HCT116 (cell line): ENCODE results near the gene FAM89B. TPM values are rescaled to one million over a fixed set of nuclear protein-coding genes. Genes with fewer than 3 reads are reported as not detected.
A peak's percentile ranks its signal among the peaks of the same experiment; 100 is the strongest.

Experiments used
- ATAC-seq: fragments of 200-7000 bp; cut with Tn5 transposase; 2 replicates; pipeline ENCODE4 v1.9.1; 2020; ENCODE audit warnings: mild to moderate bottlenecking, moderate library complexity
- BruUV-seq: library from RNA; stranded (reverse); fragments of 400-500 nt; replicated peaks from 2 replicates; lab custom pipeline; 2021; lab: Mats Ljungman, UMichigan
- CTCF ChIA-PET: fragments of 300-600 bp; sonication (Branson Sonifier 250); formaldehyde crosslinking; loops from one replicate; lab custom pipeline; 2021; ENCODE audit warnings: antibody characterized with exemption; lab: Charles Lee
- POLR2A ChIA-PET: fragments of 300-600, 350-600 bp; sonication (Branson Sonifier 250); formaldehyde crosslinking; loops from one replicate; lab custom pipeline; 2021; ENCODE audit warnings: antibody characterized with exemption; lab: Charles Lee
- RAD21 ChIA-PET, 2 experiments: fragments of 300-600 bp; sonication (Branson Sonifier 250); formaldehyde crosslinking; loops; one replicate each; lab custom pipeline; 2023; ENCODE audit warnings: low total read pairs in 2 of 2; ENCODE audit not compliant: uncharacterized antibody in 2 of 2, unreplicated experiment in 2 of 2, low non-redundant PET in 1 of 2; lab: Charles Lee
- DNase-seq: peaks from one replicate; pipeline ENCODE4 v3.0.0-alpha.2; 2010; ENCODE audit warnings: low read depth, low spot score
- H2AFZ ChIP-seq: fragments of 200-600 bp; shearing (Covaris generic), sonication (generic); 2 replicates; pipeline ENCODE4 v1.6.1; 2017; ENCODE audit warnings: low read depth, mixed run types, mixed read lengths, antibody characterized with exemption, low read length; ENCODE audit not compliant: poor library complexity, severe bottlenecking
- H3K27ac ChIP-seq: 2 replicates; pipeline ENCODE4 v1.5.1; 2012; ENCODE audit warnings: low read depth, low read length
- H3K27me3 ChIP-seq: fragments of 200-600 bp; sonication (generic); 2 replicates; pipeline ENCODE4 v1.6.1; 2016; ENCODE audit warnings: mixed run types, low read length, mixed read lengths; ENCODE audit not compliant: insufficient read depth
- H3K36me3 ChIP-seq, 2 experiments: fragments of 200-500 bp in 1 of 2; fragments of 200-600 bp in 1 of 2; sonication (Bioruptor generic) in 1 of 2; sonication (generic) in 1 of 2; 2 replicates each; pipeline versions ENCODE4 v1.5.1 to v1.6.1; 2014 to 2016; ENCODE audit warnings: low read length in 2 of 2, inconsistent platforms in 1 of 2, mixed read lengths in 1 of 2, mixed run types in 1 of 2; ENCODE audit not compliant: insufficient read depth in 2 of 2, control insufficient read depth in 1 of 2
- H3K4me1 ChIP-seq, 2 experiments: fragments of 200-600 bp in 1 of 2; sonication (generic) in 1 of 2; 2 replicates each; pipeline versions ENCODE4 v1.5.1 to v1.6.1; 2012 to 2017; ENCODE audit warnings: low read length in 2 of 2, inconsistent platforms in 1 of 2, mild to moderate bottlenecking in 1 of 2, mixed read lengths in 1 of 2, mixed run types in 1 of 2, moderate library complexity in 1 of 2; ENCODE audit not compliant: insufficient read depth in 2 of 2, control insufficient read depth in 1 of 2
- H3K4me2 ChIP-seq: fragments of 200-600 bp; sonication (generic); 2 replicates; pipeline ENCODE4 v1.6.1; 2017; ENCODE audit warnings: mixed run types, low read length, mixed read lengths
- H3K4me3 ChIP-seq, 2 experiments: fragments of 200-600 bp in 1 of 2; sonication (generic) in 1 of 2; replicated peaks in 1 of 2; 2 replicates each; pipeline ENCODE4 v1.5.1; 2011 to 2016; ENCODE audit warnings: low read length in 2 of 2, control low read depth in 1 of 2, low read depth in 1 of 2, mild to moderate bottlenecking in 1 of 2, mixed read lengths in 1 of 2, mixed run types in 1 of 2
- H3K79me2 ChIP-seq: fragments of 200-600 bp; sonication (generic); 2 replicates; pipeline ENCODE4 v1.6.1; 2017; ENCODE audit warnings: mild to moderate bottlenecking, mixed run types, low read length, moderate library complexity, mixed read lengths; ENCODE audit not compliant: insufficient read depth
- H3K9ac ChIP-seq: fragments of 200-600 bp; sonication (generic); 2 replicates; pipeline ENCODE4 v1.6.1; 2016; ENCODE audit warnings: low read length, mixed read lengths
- H3K9me2 ChIP-seq: fragments of 200-600 bp; sonication (generic), shearing (Covaris generic); 2 replicates; pipeline ENCODE4 v1.6.1; 2017; ENCODE audit warnings: mixed run types, mild to moderate bottlenecking, moderate library complexity; ENCODE audit not compliant: insufficient read depth
- H3K9me3 ChIP-seq, 2 experiments: fragments of 200-500 bp in 1 of 2; fragments of 200-600 bp in 1 of 2; sonication (Bioruptor generic) in 1 of 2; sonication (generic) in 1 of 2; 2 replicates each; pipeline ENCODE4 v1.6.1; 2014 to 2017; ENCODE audit warnings: low read length in 2 of 2, mixed read lengths in 2 of 2, inconsistent platforms in 1 of 2, low read depth in 1 of 2, mild to moderate bottlenecking in 1 of 2, mixed run types in 1 of 2, moderate library complexity in 1 of 2; ENCODE audit not compliant: control insufficient read depth in 1 of 2, insufficient read depth in 1 of 2
- H4K20me1 ChIP-seq: fragments of 200-600 bp; sonication (generic), shearing (Covaris generic); 2 replicates; pipeline ENCODE4 v1.6.1; 2017; ENCODE audit warnings: mixed run types, mild to moderate bottlenecking, moderate library complexity; ENCODE audit not compliant: insufficient read depth
- CTCF ChIP-seq, 3 experiments: fragments of 200-600 bp in 1 of 3; sonication (generic) in 1 of 3; IDR thresholded peaks in 2 of 3; conservative IDR thresholded peaks in 1 of 3; 2 replicates each; pipeline ENCODE4 v1.5.1; 2012 to 2017; ENCODE audit warnings: low read depth in 2 of 3, low read length in 2 of 3, antibody characterized with exemption in 1 of 3, borderline replicate concordance in 1 of 3, control low read depth in 1 of 3, mild to moderate bottlenecking in 1 of 3, mixed read lengths in 1 of 3, mixed run types in 1 of 3, moderate library complexity in 1 of 3; ENCODE audit not compliant: insufficient read depth in 1 of 3
- ELF1 ChIP-seq: IDR thresholded peaks from 2 replicates; pipeline ENCODE4 v1.6.1; 2012; ENCODE audit warnings: low read depth, borderline replicate concordance
- EZH2 ChIP-seq: fragments of 200-600 bp; sonication (generic); IDR thresholded peaks from 2 replicates; pipeline ENCODE4 v1.6.1; 2017; ENCODE audit warnings: antibody characterized with exemption, mixed run types
- FOSL1 ChIP-seq: IDR thresholded peaks from 2 replicates; pipeline ENCODE4 v1.6.1; 2012; ENCODE audit warnings: low read depth
- JUND ChIP-seq: IDR thresholded peaks from 2 replicates; pipeline ENCODE4 v1.6.1; 2012
- POLR2AphosphoS5 ChIP-seq: IDR thresholded peaks from 2 replicates; pipeline ENCODE4 v1.6.1; 2011; ENCODE audit warnings: mild to moderate bottlenecking, low read depth, low read length, moderate library complexity
- RAD21 ChIP-seq: IDR thresholded peaks from 2 replicates; pipeline ENCODE4 v1.6.1; 2012; ENCODE audit warnings: low read depth, mild to moderate bottlenecking
- SIN3A ChIP-seq: IDR thresholded peaks from 2 replicates; pipeline ENCODE4 v1.6.1; 2012; ENCODE audit warnings: low read depth
- SRF ChIP-seq: IDR thresholded peaks from 2 replicates; pipeline ENCODE4 v1.6.1; 2012; ENCODE audit warnings: low read depth
- TCF7L2 ChIP-seq: IDR thresholded peaks from 2 replicates; pipeline ENCODE4 v1.7.0; 2011; ENCODE audit warnings: borderline replicate concordance, inconsistent platforms; ENCODE audit not compliant: insufficient read depth, insufficient read length; ENCODE audit errors: extremely low read depth
- YY1 ChIP-seq: IDR thresholded peaks from 2 replicates; pipeline ENCODE4 v1.6.1; 2011; ENCODE audit warnings: low read length, low read depth, moderate library complexity, mild to moderate bottlenecking; ENCODE audit not compliant: insufficient replicate concordance; ENCODE audit errors: extremely low read depth
- intact Hi-C: fragments of 100-400 bp; cut with micrococcal nuclease; formaldehyde crosslinking; loops from 2 replicates; pipeline ENCODE4 v1.10.0; 2022
- total RNA-seq: library from RNA; stranded (reverse); gene quantifications from one replicate; pipeline ENCODE4 v1.2.1, GENCODE V29; 2021; ENCODE audit not compliant: unreplicated experiment

The FAM89B gene
- total RNA-seq, 1 experiment from 2014 or later = 60.0 TPM

DNA sequence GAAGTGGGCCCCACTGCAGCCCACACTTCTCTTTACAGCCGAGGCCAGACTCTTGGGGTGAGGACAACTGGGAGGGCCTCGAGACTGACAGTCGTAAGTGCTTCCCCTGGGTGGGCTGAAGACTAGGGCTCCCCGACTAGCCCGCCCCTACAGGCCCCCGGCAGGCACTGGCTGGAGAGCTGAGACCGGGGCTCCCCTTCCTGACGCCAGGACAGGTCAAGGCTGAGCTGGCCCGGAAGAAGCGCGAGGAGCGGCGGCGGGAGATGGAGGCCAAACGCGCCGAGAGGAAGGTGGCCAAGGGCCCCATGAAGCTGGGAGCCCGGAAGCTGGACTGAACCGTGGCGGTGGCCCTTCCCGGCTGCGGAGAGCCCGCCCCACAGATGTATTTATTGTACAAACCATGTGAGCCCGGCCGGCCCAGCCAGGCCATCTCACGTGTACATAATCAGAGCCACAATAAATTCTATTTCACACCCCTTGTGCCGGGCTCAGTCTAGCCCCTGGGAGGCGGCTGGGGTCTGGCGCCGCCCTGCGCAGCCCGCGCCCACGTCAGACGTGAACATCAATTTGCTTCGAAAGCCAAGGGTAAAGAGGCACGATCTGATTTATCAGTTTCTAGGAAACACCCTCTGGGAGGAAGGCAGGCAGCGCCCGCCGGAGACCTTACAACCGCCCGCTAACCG lies 34.0 kb upstream of the FAM89B start:
- intact Hi-C loops = no loop called here
- no peak overlapping the region for H2AFZ ChIP-seq
- H3K36me3 ChIP-seq = peaks cover 3 to 4% of the 10 kb centered on the region in 2 experiments; a peak in 3 of 4 replicates
- no peaks in the 10 kb centered on the region for H3K9me2 ChIP-seq
- H3K79me2 ChIP-seq = peaks cover 24% of the 10 kb centered on the region
- BruUV-seq = TSS peak; percentile 45
- H3K4me2 ChIP-seq = peak overlapping the region; percentile 94
- H3K9me3 ChIP-seq = no peaks in the 10 kb centered on the region
- CTCF ChIA-PET = no interaction called here
- peaks cover 13 to 39% of the 10 kb centered on the region in 2 experiments; a peak in 3 of 4 replicates for H3K4me1 ChIP-seq
- DNase-seq = no peak
- POLR2A ChIA-PET = interaction anchor here (0.6 to 2.8 kb wide), 4 partner anchors 8 to 38 kb away, joined by 3 to 16 read pairs (median 4); partner anchors contain the start of gene SCYL1
- ATAC-seq = no peak
- TF ChIP-seq ELF1 (no peak), EZH2 (no peak), TCF7L2 (no peak), JUND (no peak), YY1 (no peak), CTCF (IDR thresholded peaks at IDR 0.05 in 2 of 3, conservative IDR thresholded peaks at IDR 0.05 in 1 of 3; ENCODE audit: borderline replicate concordance in 1 of 3, insufficient read depth in 1 of 3, low read depth in 2 of 3, low read length in 2 of 3) (no peak), SRF (no peak), SIN3A (no peak), FOSL1 (no peak), RAD21 (no peak), POLR2AphosphoS5 (no peak)
- TF ChIP-seq, all 23 proteins: peak for 0
- RAD21 ChIA-PET = no interaction called here
- Histone ChIP-seq H3K4me3 (peak overlapping the region; percentile 68 to 85), H4K20me1 (no peaks in the 10 kb centered on the region), H3K27me3 (no peaks in the 10 kb centered on the region), H3K9ac (peak overlapping the region; percentile 82), H3K27ac (peak overlapping the region; percentile 100)
